GM18498 (cell line): ENCODE results near the gene ADAMTSL1.
"Not testable (repeated sequence)": the region's sequence is repeated elsewhere in the genome, so short reads cannot be mapped to it uniquely, and the experiment has no call there.

Experiments
- ATAC-seq: cut with Tn5 transposase; IDR thresholded peaks from one replicate; pipeline ENCODE4 v1.9.1; 2021; ENCODE audit warnings: mild to moderate bottlenecking, moderate library complexity; ENCODE audit not compliant: unreplicated experiment

The ADAMTSL1 gene

DNA sequence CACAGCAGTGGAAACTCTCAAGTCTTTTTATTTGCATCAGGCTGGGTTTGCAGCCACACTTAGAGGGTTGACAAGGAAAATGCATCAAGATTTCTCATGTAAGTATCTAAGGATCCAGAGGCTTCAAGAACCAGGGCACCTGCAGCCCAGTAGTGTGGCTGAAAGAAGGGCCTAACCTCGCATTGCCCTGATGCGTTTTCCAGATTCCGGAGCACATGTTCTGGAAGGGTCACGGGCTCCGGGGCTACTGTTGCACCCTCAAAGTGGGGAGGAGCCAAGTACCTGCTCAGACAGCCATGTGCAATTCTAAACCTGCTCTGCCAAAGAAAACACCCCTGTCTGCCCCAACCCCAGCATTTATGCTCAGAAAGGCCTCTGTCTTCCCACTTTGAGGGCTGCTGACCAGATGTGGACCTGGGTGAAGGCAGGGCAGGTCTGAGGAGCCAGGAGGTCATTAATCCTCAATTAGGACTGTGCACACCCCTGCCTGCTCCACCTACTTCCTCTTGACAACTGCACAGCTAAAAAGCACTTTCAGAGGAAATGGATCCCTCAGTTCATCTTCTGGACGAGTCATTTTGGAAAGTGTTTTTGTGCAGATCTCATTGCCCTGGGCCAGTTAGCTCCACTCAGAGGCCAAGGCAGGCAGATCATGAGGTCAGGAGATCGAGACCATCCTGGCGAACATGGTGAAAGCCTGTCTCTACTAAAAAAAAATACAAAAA is 448.4 kb downstream of the ADAMTSL1 start:
- no peak for ATAC-seq

- no peak for ATAC-seq
Measured at GRCh38 chr9:18923167-18923566, 449.2 kb downstream of the ADAMTSL1 start.

- ATAC-seq = no peak
Measured at GRCh38 chr9:18923671-18924430, 449.9 kb downstream of the ADAMTSL1 start.

GRCh38 chr9:18925880-18926279 is 451.9 kb downstream of the ADAMTSL1 start:
- ATAC-seq = no peak

DNA sequence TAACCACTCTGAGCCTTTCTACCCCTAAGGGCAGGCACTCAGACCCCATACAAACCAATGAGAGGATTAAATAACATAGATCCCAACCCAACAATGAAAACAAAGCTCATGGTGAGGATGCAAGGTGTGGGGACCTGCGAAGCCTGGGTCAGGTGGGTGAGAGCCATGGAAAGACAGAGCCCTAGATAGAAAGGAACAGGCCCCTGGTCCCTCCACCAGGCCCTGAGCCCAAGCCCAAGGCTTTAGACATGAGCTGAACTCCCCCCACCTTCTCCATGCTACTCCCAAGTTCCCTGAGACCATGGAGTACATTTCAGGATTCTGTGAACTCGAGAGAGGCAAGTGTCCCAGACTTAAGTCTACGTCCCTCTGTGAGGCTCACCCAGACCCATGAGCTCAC is 452.6 kb downstream of the ADAMTSL1 start:
- no peak for ATAC-seq

- ATAC-seq = no peak
Measured at GRCh38 chr9:18928711-18929110, 454.8 kb downstream of the ADAMTSL1 start.

- ATAC-seq = not testable (repeated sequence)
Measured at GRCh38 chr9:18930611-18931010, 456.7 kb downstream of the ADAMTSL1 start.

DNA sequence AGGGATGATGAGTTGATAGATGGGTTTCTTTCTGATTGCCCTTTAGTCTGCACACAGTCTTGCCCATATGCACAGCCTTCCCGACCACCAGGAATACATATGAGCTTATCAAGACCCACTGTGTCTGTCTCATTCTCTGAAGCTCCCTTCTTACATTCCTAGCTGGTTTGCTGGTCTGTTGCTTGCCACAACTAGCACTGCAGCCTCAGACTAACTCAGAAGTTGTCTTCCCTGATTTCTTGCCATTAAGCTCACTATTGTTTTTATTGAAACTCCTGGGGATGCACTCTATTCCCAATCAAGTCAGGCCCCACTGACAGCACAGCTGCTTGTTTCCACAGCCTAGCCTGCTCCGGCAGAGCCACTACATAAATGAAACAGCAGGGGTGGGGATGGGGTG is 461.6 kb downstream of the ADAMTSL1 start:
- ATAC-seq = no peak

- no peak for ATAC-seq
Measured at GRCh38 chr9:18936094-18936871, 462.3 kb downstream of the ADAMTSL1 start.

DNA sequence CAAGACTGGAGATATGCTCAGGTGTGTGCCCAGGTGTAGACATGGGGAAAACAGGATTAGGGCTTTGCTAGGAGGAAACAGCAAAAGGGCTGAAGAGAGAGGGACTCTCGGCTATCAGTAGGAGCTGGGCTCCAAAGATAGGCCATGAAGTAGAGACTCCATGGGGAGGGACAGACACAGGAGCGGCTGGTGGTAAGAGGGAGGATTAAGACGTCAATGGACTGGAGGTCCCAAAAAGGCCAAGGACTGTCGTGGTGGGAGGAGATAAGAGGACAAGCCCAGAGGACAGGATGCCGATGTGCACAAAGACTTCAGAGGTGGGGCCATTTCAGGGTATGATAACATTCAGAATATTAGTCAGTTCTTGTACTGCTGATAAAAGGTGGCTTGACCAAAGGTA is 466.0 kb downstream of the ADAMTSL1 start:
- ATAC-seq = no peak

- no peak for ATAC-seq
Measured at GRCh38 chr9:18941060-18941740, 467.2 kb downstream of the ADAMTSL1 start.

GRCh38 chr9:18942801-18943200 is 468.8 kb downstream of the ADAMTSL1 start:
- no peak for ATAC-seq

DNA sequence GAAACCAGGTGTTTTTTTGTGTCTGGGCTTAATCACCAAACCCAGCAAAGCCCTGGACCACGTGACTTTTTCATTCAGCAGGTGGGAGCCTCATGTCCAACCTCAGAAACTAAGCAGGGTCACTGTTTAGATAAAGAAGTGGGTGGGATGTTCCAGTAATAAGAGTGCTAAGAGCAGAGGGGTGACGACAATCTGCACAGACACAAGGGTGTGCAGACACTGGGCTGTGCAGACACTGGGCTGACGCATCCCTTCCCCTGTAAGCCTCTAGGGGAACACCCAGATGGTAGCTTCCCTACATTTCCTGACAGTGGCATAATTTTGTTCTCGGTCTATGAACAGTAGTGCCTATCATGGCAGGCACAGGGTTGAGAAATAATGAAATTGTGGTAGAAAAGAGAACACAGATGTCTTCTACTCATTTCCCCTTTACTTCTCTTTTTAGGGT is 474.0 kb downstream of the ADAMTSL1 start:
- ATAC-seq = no peak

DNA sequence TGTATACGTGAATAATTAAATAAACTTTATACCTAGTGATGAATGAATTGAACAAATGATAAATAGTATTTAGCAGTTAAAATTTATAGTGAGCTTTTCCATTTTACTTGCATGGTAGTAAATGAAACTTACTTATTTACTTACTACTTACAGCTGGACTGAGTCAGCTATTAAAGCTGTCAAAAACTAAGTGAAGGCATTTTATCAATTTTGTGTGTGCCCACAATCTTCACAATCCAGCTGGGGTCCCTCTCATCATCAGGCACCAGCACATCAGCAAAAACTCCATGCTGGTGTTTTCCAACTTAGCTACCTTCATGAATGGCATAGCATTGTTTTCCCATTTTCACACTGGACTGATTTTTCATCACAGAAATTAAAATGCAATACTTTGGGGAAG is 478.0 kb downstream of the ADAMTSL1 start:
- no peak for ATAC-seq

- ATAC-seq = no peak
Measured at GRCh38 chr9:18955626-18956025, 481.7 kb downstream of the ADAMTSL1 start.
